Natural killer cell treated with Interleukin-12 subunit alpha and Interleukin-12 subunit beta and Interleukin-15 and Interleukin-18, amount 100 ng/mL, for 72 hours (primary cell): ENCODE results near the gene NOC4L. TPM values are rescaled to one million over a fixed set of nuclear protein-coding genes. Genes with fewer than 3 reads are reported as not detected.
"Not testable (repeated sequence)": the region's sequence is repeated elsewhere in the genome, so short reads cannot be mapped to it uniquely, and the experiment has no call there.

Source experiments
- ATAC-seq, 2 donors: fragments of 150-1000 bp; cut with Tn5 transposase in 1 of 2; sonication (Bioruptor Pico), chemical (Tn5 transposase) in 1 of 2; 2 replicates each; pipeline ENCODE4 v1.10.0; 2021
- DNase-seq: peaks from one replicate; pipeline ENCODE4 v3.0.0; 2022; ENCODE audit warnings: low spot score
- H3K27ac Mint-ChIP-seq, 2 donors: 1 replicate in 1 of 2; 2 replicates in 1 of 2; pipeline ENCODE4 v1.8.0; 2022; ENCODE audit warnings: mixed read lengths in 2 of 2, mild to moderate bottlenecking in 1 of 2, moderate library complexity in 1 of 2
- H3K27me3 Mint-ChIP-seq, 2 donors: 1 replicate in 1 of 2; 2 replicates in 1 of 2; pipeline ENCODE4 v1.8.0; 2022; ENCODE audit warnings: mixed read lengths in 2 of 2
- H3K36me3 Mint-ChIP-seq: one replicate; pipeline ENCODE4 v1.8.0; 2022; ENCODE audit warnings: mixed read lengths
- H3K4me1 Mint-ChIP-seq, 2 donors: 1 replicate in 1 of 2; 2 replicates in 1 of 2; pipeline ENCODE4 v1.8.0; 2022; ENCODE audit warnings: low read depth in 2 of 2, mixed read lengths in 2 of 2, mild to moderate bottlenecking in 1 of 2
- H3K4me3 Mint-ChIP-seq: one replicate; pipeline ENCODE4 v1.8.0; 2022; ENCODE audit warnings: mixed read lengths
- H3K9me3 Mint-ChIP-seq: 2 replicates; pipeline ENCODE4 v1.8.0; 2022; ENCODE audit warnings: mixed read lengths
- total RNA-seq, 2 donors: library from RNA; stranded (reverse); gene quantifications; one replicate each; pipeline ENCODE4 v1.2.3, GENCODE V29; 2022

The NOC4L gene
- total RNA-seq, 2 donors from 2014 or later, result 28.0 to 48.2 TPM

GRCh38 chr12:132187646-132188450, 43.6 kb downstream of the NOC4L start:
- H3K9me3 Mint-ChIP-seq, result no peaks in the 10 kb centered on the region
- H3K4me1 Mint-ChIP-seq, result peaks cover 11 to 17% of the 10 kb centered on the region in 2 donors
- no peak overlapping the region for H3K4me3 Mint-ChIP-seq
- DNase-seq, result no peak
- H3K27me3 Mint-ChIP-seq, result no peaks in the 10 kb centered on the region
- H3K27ac Mint-ChIP-seq, result no peak overlapping the region
- peaks cover 5% of the 10 kb centered on the region for H3K36me3 Mint-ChIP-seq
- no peak for ATAC-seq

- DNase-seq (no peak), ATAC-seq (no peak)
- peaks cover 5% of the 10 kb centered on the region for H3K36me3 Mint-ChIP-seq
- H3K9me3 Mint-ChIP-seq, result peaks cover 2% of the 10 kb centered on the region
- peaks cover 11 to 17% of the 10 kb centered on the region in 2 donors for H3K4me1 Mint-ChIP-seq
- peaks cover 0 to 1% of the 10 kb centered on the region in 2 donors for H3K27me3 Mint-ChIP-seq
- H3K4me3 Mint-ChIP-seq, result no peak overlapping the region
- no peak overlapping the region for H3K27ac Mint-ChIP-seq
These were observed 44.2 kb downstream of the NOC4L start for GRCh38 chr12:132188451-132188901.

GRCh38 chr12:132188916-132189325, 44.7 kb downstream of the NOC4L start:
- Mint-ChIP-seq H3K4me1 (peaks cover 11 to 17% of the 10 kb centered on the region in 2 donors), H3K27me3 (peaks cover 0 to 2% of the 10 kb centered on the region in 2 donors), H3K36me3 (peaks cover 5% of the 10 kb centered on the region), H3K9me3 (peaks cover 3% of the 10 kb centered on the region), H3K27ac (peak overlapping the region; percentile 15 to 70), H3K4me3 (peak overlapping the region; percentile 91)
- ATAC-seq (no peak), DNase-seq (no peak)

GRCh38 chr12:132189378-132190011, 45.2 kb downstream of the NOC4L start:
- peak overlapping the region; percentile 15 to 70 for H3K27ac Mint-ChIP-seq
- peaks cover 0 to 5% of the 10 kb centered on the region in 2 donors for H3K27me3 Mint-ChIP-seq
- ATAC-seq (peak; percentile 97 to 98), DNase-seq (peak; percentile 96)
- H3K4me1 Mint-ChIP-seq, result peaks cover 11 to 17% of the 10 kb centered on the region in 2 donors
- H3K9me3 Mint-ChIP-seq, result peaks cover 3% of the 10 kb centered on the region
- peak overlapping the region; percentile 91 for H3K4me3 Mint-ChIP-seq
- H3K36me3 Mint-ChIP-seq, result peaks cover 5% of the 10 kb centered on the region

- Mint-ChIP-seq H3K27me3 (peaks cover 0 to 5% of the 10 kb centered on the region in 2 donors), H3K9me3 (peaks cover 3% of the 10 kb centered on the region), H3K27ac (peak overlapping the region; percentile 15 to 70), H3K36me3 (peaks cover 5% of the 10 kb centered on the region), H3K4me1 (peaks cover 11 to 16% of the 10 kb centered on the region in 2 donors), H3K4me3 (peak overlapping the region; percentile 91)
- ATAC-seq, result peak; percentile 41 to 46
- DNase-seq, result no peak
These were observed 45.9 kb downstream of the NOC4L start for GRCh38 chr12:132190012-132190755.

GRCh38 chr12:132190834-132191500, 46.7 kb downstream of the NOC4L start:
- peaks cover 6 to 11% of the 10 kb centered on the region in 2 donors for H3K4me1 Mint-ChIP-seq
- H3K36me3 Mint-ChIP-seq, result peaks cover under 1% of the 10 kb centered on the region
- H3K9me3 Mint-ChIP-seq, result peaks cover 3% of the 10 kb centered on the region
- H3K4me3 Mint-ChIP-seq, result no peak overlapping the region
- DNase-seq, result no peak
- no peak for ATAC-seq
- no peak overlapping the region for H3K27ac Mint-ChIP-seq
- H3K27me3 Mint-ChIP-seq, result peaks cover 0 to 5% of the 10 kb centered on the region in 2 donors

- Mint-ChIP-seq H3K27ac (no peak overlapping the region), H3K36me3 (no peaks in the 10 kb centered on the region), H3K9me3 (peaks cover 3% of the 10 kb centered on the region), H3K4me1 (peaks cover 5 to 8% of the 10 kb centered on the region in 2 donors), H3K27me3 (peaks cover 0 to 5% of the 10 kb centered on the region in 2 donors), H3K4me3 (no peak overlapping the region)
- DNase-seq (no peak), ATAC-seq (no peak)
These were observed 47.7 kb downstream of the NOC4L start for GRCh38 chr12:132191715-132192553.

GRCh38 chr12:132194056-132194455, 49.8 kb downstream of the NOC4L start:
- Mint-ChIP-seq H3K27me3 (peaks cover 0 to 5% of the 10 kb centered on the region in 2 donors), H3K27ac (no peak overlapping the region)

GRCh38 chr12:132194556-132194955, 50.3 kb downstream of the NOC4L start:
- no peak for ATAC-seq
- Mint-ChIP-seq H3K4me1 (no peaks in the 10 kb centered on the region), H3K36me3 (no peaks in the 10 kb centered on the region), H3K4me3 (no peak overlapping the region), H3K9me3 (peaks cover 3% of the 10 kb centered on the region), H3K27ac (no peak overlapping the region), H3K27me3 (peaks cover 0 to 5% of the 10 kb centered on the region in 2 donors)
- no peak for DNase-seq

More at GRCh38 chr12:132194056-132194455, 49.8 kb downstream of the NOC4L start:
- Mint-ChIP-seq H3K9me3 (peaks cover 3% of the 10 kb centered on the region), H3K36me3 (no peaks in the 10 kb centered on the region), H3K4me1 (peaks cover 4% of the 10 kb centered on the region in 2 donors), H3K4me3 (no peak overlapping the region)
- ATAC-seq (no peak), DNase-seq (no peak)

GRCh38 chr12:132195242-132195641, 51.0 kb downstream of the NOC4L start:
- DNase-seq, H3K9me3 Mint-ChIP-seq, ATAC-seq, H3K27ac Mint-ChIP-seq, H3K4me3 Mint-ChIP-seq, H3K27me3 Mint-ChIP-seq, H3K4me1 Mint-ChIP-seq, H3K36me3 Mint-ChIP-seq: not testable (repeated sequence)

- H3K4me1 Mint-ChIP-seq, result no peaks in the 10 kb centered on the region
- ATAC-seq (no peak), DNase-seq (no peak)
- peaks cover 3% of the 10 kb centered on the region for H3K9me3 Mint-ChIP-seq
- no peak overlapping the region for H3K4me3 Mint-ChIP-seq
- H3K27me3 Mint-ChIP-seq, result peaks cover 0 to 5% of the 10 kb centered on the region in 2 donors
- no peaks in the 10 kb centered on the region for H3K36me3 Mint-ChIP-seq
- no peak overlapping the region for H3K27ac Mint-ChIP-seq
These were observed 52.0 kb downstream of the NOC4L start for GRCh38 chr12:132196038-132196872.

- H3K36me3 Mint-ChIP-seq, result no peaks in the 10 kb centered on the region
- no peak overlapping the region for H3K4me3 Mint-ChIP-seq
- peaks cover 3% of the 10 kb centered on the region for H3K9me3 Mint-ChIP-seq
- H3K27ac Mint-ChIP-seq, result no peak overlapping the region
- DNase-seq, result no peak
- H3K4me1 Mint-ChIP-seq, result no peaks in the 10 kb centered on the region
- no peak for ATAC-seq
- peaks cover 0 to 5% of the 10 kb centered on the region in 2 donors for H3K27me3 Mint-ChIP-seq
These were observed 52.7 kb downstream of the NOC4L start for GRCh38 chr12:132196873-132197390.
